Gastroesophageal sphincter (tissue), 3 donors: ENCODE measurements around the gene STRA8.

Experiments
- EP300 ChIP-seq: sonication (generic); formaldehyde crosslinking; IDR thresholded peaks from one replicate; pipeline ENCODE4 v1.6.1; 2017; ENCODE audit warnings: antibody characterized with exemption, mild to moderate bottlenecking
- POLR2A ChIP-seq, 2 donors: fragments of 450-650 bp; IDR thresholded peaks; one replicate each; pipeline ENCODE4 v1.6.1; 2017; ENCODE audit warnings: antibody characterized with exemption in 2 of 2, mild to moderate bottlenecking in 2 of 2, moderate library complexity in 1 of 2
- POLR2AphosphoS5 ChIP-seq: sonication (generic); formaldehyde crosslinking; IDR thresholded peaks from one replicate; pipeline ENCODE4 v1.6.1; 2017; ENCODE audit warnings: antibody characterized with exemption
- TF ChIP-seq, protein P1 (sequence below), 4 experiments: fragments of 200-600 bp in 2 of 4; fragments of 450-650 bp in 2 of 4; sonication (generic) in 1 of 4; IDR thresholded peaks; one replicate each; pipeline ENCODE4 v1.5.1; 2017 to 2019; ENCODE audit warnings: antibody characterized with exemption in 4 of 4, mild to moderate bottlenecking in 2 of 4, moderate library complexity in 2 of 4

DNA sequence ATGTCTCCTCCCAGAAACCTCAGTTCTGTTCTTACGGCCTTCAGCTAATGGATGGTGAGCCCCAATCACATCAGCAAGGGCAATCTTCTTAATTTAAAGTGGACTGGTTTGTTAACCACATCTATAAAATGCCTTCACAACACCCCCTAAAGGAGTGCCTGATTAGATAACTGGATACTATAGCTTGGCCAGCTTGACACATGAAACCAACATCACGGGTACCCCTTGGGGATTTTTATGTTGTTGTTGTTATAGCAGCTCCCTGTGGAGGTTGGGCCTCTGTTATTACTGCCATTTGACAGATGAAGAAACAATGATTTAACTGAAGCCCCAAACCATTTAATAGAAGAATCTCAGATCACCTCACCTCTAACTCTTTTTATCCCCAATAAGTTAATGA is 26.8 kb downstream of the STRA8 start:
- TF ChIP-seq, protein P1, sequence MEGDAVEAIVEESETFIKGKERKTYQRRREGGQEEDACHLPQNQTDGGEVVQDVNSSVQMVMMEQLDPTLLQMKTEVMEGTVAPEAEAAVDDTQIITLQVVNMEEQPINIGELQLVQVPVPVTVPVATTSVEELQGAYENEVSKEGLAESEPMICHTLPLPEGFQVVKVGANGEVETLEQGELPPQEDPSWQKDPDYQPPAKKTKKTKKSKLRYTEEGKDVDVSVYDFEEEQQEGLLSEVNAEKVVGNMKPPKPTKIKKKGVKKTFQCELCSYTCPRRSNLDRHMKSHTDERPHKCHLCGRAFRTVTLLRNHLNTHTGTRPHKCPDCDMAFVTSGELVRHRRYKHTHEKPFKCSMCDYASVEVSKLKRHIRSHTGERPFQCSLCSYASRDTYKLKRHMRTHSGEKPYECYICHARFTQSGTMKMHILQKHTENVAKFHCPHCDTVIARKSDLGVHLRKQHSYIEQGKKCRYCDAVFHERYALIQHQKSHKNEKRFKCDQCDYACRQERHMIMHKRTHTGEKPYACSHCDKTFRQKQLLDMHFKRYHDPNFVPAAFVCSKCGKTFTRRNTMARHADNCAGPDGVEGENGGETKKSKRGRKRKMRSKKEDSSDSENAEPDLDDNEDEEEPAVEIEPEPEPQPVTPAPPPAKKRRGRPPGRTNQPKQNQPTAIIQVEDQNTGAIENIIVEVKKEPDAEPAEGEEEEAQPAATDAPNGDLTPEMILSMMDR (IDR thresholded peaks at IDR 0.05): no peak
- no peak for TF ChIP-seq POLR2AphosphoS5
- no peak for TF ChIP-seq POLR2A (IDR thresholded peaks at IDR 0.05)
- no peak for TF ChIP-seq EP300
